HG03097 (cell line): ENCODE data around the gene NKAPD1.

Experiments
- ATAC-seq: cut with Tn5 transposase; IDR thresholded peaks from one replicate; pipeline ENCODE4 v1.9.1; 2021; ENCODE audit not compliant: unreplicated experiment, low FRiP score

Gene NKAPD1

DNA sequence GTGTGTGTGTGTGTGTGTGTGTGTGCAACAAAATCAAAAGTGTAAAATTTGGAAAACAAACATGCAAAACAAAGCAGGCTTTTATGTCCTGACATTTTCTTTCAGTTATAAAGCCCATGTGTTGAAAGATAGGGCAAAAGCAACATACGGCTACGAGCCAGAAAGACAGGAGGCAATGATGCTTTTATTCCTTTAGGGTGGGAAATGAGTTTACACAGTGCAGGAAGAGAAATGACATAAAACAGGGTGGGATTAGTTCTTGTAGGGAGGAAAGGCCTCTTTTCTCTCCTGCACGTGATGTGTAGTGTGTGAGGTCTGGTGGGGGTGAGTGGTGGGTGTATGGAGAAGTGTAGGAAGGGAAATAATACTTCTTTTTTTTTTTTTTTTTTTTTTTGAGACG lies 60.4 kb downstream of the NKAPD1 start:
- no peak for ATAC-seq
